NCI-H146 treated with DMSO at 0.1 percent for 48 hours (cell line): Measurements from ENCODE around the gene PIGQ.
"Not testable (repeated sequence)": the region's sequence is repeated elsewhere in the genome, so short reads cannot be mapped to it uniquely, and the experiment has no call there.

Experiments
- DNase-seq: peaks from one replicate; lab custom pipeline; 2025; ENCODE audit not compliant: unreplicated experiment; lab: John Stamatoyannopoulos, UW

PIGQ gene

DNA sequence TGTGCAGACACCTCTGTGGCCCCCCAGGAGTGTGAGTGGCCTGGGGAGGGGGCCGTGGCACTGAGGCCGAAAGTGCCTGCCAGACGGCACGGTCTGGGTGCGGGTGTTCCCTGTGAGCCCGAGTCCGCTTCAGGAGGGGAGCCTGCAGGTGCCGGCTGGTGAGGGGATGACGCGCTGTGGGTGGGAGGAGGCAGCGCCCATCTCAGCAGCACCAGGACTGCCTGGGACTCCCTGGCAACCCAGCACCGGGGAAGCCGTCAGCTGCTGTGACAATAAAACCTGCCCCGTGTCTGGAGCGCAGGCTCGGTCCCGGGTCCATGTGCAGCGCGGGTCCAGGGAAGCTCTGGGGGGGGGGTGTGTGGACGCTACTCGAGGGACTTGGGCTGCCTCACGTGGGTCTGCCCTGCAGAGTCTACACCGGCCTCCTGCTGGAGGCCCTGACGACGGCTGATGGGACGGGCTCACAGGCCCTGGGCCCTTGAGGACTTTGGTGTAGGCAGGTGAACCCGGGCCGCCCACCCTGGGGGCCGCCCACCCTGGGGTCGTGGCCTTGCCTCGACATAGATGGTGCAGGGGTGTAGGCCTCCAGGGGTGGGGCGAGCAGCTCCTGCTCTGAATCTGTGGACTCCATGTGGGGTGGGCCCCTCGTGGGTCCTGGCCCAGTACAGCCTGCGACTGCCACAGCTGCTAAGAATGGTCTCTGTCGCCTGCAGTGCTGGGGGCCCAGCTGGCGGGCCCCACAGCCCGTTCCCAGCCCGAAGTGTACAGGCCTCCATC lies 14.2 kb downstream of the PIGQ start:
- no peak for DNase-seq

DNA sequence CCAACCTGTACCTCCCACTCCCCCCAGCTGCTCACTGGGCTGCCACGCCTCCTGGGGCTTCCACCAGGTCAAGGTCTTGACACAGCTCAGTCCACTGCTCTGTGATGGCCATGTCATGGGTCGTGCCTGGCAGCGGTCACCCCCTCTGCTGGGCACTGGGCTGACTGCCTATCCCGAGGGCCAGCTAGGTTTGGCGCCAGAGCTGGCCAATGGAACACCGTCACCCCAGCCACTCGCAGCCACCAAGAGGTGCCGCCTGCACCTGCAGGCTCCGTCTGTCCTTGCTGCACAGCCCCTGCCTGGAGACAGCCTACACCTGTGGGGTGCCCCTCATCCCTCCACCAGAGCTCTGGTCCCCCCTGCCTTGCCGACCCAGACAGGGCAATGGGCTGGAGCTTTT lies 15.6 kb downstream of the PIGQ start:
- DNase-seq = peak; percentile 22

DNA sequence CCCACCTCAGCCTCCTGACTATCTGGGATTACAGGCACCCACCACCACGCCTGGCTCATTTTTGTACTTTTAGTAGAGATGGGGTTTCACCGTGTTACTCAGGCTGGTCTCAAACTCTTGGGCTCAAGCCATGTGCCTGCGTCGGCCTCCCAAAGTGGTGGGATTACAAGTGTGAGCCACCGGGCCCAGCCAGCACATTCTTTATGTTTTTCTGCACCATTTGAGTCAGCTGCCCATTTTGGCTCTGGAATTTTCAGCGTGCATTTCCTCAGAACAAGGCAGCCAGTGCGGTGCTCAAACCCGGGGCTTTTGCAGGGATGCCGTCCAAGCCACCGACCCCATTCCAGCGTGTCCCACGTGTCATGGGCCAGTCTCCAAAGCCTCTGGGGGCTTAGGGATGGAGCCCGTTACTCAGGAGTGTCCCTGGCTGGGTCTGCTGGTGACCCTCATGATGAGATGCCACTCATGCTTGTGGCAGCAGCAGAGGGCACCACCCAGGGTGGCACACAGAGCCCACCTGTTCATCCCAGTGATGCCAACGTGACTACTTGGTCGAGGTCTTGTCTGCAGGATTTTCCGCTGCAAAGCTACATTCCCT lies 16.4 kb downstream of the PIGQ start:
- no peak for DNase-seq

DNA sequence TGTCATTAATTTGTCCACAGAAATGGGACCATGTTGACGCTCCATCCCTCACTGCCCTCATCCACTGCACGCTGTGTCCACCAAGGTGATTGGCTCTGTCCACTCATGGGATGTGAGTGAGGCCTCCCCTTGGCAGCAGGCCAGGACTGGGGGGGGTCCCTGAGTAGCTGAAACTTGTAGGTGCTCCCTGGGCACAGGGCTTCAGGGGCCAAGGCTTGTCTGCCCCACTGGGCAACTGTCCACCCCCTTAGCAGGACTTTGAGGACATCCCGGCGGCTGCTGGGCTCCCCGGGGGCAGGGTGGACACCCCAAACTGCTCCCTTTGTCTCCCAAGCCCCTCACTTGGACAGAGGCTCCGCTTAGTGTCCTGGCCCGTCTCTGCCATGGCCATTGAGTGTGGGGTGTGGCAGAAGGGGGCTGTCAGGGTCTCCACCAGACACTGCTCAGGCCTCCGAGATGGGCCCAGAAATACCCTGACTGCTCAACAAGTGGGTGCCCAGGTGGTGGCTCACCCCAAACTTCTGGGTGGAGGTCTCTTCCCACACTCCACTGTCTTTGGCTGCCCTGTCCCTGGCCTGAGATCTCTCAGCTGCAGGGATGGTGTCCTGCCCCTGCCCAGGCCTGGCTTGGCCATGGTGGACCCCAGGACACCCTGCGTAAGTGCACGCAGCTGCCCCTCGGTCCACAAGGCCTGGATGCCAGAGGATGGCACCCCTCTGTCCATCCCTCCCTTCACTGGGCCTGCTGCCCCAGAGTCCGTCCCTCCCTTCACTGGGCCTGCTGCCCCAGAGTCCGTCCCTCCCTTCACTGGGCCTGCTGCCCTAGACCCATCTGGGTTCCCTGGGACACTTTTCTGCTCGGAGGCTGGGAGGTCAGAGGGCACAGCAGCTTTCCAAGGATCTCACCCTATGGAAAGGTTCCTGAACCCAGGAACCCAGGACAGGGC lies 17.1 kb downstream of the PIGQ start:
- no peak for DNase-seq

DNA sequence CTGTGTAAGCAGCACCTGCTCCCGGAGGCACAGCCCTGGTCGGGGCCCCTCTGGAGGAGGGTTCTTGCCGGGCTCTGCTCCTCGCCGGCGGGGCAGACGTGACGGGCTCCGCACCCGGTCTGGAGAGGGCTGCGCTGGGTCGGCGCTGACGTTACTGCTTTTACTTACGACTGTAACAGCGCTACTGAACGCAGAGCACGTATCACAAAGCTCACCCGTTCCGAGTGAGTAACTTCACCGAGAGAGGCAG lies 18.8 kb downstream of the PIGQ start:
- peak; percentile 19 for DNase-seq

DNA sequence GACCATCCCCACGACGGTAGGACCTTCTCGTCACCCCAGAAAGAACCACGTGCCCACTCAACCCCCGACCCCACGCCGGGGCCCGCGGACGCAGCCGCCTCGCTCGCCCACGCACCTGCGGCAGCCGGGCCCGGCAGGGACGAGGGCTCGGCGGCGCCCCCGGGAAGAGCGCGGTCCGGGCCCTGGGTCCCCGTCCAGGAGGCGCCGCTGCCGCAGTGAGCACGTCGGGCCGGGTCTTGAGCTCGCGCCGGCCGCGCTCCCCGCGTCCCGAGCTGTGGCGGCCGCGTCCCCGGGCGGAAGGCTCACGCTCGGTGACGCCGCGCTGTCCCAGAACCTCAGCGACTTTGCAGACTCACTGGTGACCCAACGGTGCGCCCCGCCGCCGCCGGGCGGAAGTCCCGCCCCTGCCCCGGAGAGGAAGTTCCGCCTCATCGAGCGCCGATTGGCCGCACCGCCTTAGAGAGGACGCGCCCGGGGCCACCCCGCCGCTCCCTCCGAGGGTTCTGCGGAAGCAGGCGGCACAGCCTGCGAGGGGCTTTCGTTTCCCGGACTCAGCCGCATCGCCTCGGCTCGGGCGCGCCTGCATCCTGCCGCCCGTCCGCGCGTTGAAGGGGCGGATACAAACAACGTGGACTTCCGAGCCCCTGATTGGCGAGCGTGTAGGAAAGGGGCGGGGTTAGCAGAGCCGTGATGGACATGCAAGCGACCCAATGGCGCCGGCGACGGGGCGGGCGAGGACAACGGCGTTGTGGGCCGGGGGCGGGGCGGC lies 19.3 kb downstream of the PIGQ start:
- DNase-seq = peak; percentile 96

DNA sequence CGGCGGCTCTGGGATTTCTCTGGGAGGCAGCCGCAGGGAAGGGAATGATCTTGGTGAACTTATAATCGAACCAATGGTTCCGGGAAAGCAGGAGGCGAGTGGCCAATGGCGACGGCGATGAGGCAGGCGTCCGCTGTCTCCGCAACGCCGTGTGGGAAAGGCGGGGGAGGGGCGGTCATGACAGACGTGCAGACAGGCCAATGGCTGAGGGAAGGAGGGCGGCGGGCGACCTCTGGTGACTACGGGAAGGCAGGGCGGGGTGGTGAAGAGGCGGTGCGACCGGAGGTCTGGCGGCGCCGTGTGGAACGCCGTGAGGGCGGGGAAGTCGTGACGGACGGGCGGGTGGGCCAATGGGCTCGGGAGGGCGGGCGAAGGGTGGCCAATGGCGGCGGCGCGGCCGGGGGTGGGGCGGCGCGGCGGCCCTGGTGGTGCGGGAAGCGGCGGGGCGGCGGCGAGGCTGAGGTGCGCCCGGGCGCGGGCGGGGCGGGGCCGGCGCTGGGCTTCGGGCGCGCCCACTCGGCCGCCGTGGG lies 20.0 kb downstream of the PIGQ start, which contains the start of gene RAB40C:
RAB40C (plus strand) TSS at position 409 of the 530 bp plus-strand sequence. CDS start 226 bp downstream, outside the sequence.
- peak; percentile 97 for DNase-seq

DNA sequence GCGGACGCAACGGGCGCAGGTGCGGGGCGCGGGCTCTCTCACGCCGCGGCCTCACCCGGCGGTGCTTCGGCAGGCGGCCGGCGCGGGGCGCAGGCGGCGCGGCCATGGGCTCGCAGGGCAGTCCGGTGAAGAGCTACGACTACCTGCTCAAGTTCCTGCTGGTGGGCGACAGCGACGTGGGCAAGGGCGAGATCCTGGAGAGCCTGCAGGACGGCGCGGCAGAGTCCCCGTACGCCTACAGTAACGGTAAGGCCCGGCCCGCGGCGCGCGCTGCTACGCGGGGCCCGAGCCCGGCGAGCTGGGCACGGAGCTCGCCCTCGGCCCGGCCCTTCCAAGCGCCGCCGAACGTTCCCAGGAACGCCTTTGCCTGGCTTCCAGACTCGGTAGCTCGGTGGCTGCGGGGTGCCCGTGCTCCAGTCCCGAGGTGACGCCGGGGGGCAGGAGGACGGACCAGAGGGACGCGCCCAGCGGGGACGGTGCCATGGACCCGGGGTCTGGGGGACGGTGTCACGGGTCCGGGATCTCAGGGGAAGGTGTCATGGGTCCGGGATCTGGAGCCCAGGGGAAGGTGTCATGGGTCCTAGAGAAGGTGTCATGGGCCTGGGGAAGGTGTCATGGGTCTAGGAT lies 20.5 kb downstream of the PIGQ start:
- DNase-seq = no peak

DNA sequence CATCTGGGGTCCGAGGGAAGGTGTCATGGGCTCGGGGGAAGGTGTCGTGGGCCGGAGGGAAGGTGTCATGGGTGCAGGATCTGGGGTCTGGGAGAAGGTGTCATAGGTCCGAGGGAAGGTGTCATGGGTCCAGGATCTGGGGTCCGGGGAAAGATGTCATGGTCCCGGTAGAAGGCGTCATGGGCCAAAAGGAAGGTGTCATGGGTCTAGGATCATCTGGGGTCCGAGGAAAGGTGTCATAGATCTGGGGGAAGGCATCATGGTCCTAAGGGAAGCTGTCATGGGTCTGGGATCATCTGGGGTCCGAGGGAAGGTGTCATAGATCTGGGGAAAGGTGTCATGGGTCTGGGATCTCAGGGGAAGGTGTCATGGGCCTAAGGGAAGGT lies 21.0 kb downstream of the PIGQ start:
- DNase-seq = no peak

DNA sequence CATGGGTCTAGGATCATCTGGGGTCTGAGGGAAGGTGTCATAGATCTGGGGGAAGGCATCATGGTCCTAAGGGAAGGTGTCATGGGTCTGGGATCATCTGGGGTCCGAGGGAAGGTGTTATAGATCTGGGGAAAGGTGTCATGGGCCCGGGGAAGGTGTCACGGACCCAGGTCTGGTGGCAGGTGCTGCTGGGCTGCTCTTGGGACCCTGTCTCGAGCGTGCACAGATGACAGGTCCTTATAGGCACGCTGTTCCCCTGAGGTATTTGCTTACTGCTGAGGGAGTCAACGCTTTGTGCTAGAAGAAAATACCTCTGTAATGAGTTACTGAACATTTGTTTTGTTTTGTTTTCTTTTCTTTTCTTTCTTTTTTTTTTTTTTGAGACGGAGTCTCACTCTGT lies 21.5 kb downstream of the PIGQ start:
- DNase-seq = no peak

DNA sequence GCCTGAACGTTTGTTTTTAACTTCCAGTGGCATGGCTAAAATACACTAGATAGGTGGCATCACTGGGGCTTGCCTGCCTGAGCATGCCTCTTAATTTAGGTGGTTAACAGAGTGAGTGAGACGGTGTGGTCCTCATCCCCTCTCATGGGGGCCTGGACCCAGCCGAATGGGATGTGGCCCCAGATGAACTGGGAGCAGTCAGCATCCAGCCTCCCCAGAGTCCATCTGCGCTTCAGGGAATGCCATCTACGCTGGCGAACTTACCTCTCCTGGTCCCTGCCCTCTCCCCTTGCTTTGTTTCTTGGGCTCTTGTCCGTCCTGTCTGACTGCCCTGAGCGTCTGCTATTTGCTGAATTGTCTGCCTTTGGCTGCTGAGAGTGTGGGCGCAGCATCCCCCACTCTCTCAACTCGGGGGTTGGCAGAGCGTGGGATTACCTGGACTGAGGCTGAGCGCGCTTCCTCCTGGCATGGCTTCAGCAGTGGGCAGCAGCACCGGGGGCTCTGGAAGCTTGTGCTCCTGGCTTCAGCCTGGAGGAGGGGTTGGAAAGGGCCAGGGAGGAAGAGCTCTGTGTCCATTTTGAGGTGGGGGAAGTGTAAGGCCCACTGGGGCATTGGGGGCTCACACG lies 22.2 kb downstream of the PIGQ start:
- no peak for DNase-seq

DNA sequence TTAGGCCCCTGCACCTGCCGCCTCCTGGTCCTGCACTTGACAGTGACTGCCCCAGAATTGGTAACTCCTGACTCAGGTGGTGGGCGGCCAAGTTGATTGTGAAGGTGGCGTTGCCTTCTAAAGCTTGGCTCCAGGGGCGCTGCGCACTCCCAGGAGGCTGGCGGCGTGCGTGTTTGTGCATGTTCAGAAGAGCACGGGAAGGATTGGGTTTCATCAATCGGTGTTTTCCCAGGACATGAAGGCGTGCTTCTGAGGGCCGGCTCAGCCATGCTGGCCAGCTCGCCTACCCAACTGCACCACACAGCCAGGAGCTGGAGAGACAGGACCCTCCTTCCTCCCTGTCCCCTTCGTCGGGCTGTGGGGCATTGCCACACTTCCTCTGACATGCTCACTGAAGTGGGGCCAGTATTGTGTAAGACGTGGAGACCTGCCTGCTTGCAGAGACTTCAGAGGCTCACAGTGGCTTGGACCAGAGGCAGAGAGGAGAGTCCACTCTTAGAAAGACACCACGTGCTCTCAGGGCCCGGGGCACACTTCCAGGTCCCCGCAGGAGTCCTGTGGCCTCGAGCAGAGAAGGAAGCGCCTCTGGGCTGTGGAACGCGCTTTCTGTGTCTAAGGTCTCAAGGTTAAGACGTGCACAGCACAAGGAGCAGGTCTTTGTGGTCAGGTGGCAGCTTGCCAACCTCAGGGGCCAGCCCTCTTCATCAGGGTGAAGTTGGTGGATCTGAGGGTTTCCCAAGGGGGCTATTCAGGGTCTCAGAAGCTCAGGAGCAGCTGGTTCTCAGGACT lies 22.9 kb downstream of the PIGQ start:
- no peak for DNase-seq

DNA sequence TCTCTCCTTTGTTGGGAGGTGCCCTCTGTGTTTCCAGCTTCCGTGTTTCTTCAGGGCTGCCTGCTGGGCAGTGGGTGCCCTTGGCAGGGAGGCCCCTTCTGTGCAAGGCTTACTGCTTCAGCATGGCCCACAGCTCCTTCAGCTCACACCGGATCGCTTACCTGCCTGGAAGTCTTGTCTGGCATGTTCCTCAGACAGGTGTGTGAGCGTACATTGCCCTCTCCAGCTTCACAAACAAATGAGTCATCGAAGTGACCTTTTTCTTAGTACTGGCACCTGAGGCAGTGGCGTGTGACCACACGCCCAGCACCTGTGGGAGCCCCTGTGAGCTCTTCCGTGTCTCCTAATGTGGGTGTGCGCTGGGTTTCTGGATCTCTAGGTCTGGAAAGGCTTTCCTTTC lies 23.6 kb downstream of the PIGQ start:
- peak; percentile 87 for DNase-seq

DNA sequence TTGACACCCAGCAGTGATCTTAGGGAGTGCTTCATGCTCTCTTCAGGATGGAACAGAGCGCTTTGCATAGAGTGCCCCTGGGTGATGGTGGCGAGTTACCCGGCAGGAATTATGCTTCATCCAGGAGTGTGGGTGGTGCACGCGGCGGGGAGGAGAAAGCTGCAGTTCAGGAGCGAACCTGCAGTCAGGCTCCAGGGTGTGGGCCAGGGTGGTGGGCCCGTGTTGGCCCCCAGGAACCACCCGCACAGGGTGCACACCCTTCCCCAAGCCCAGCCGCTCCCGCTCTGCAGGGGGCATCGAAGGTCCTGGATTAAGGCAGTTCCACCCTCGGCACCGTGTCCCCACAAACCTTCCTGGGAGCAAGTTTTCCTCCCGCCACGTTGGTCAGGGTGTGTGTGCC lies 24.0 kb downstream of the PIGQ start:
- no peak for DNase-seq

DNA sequence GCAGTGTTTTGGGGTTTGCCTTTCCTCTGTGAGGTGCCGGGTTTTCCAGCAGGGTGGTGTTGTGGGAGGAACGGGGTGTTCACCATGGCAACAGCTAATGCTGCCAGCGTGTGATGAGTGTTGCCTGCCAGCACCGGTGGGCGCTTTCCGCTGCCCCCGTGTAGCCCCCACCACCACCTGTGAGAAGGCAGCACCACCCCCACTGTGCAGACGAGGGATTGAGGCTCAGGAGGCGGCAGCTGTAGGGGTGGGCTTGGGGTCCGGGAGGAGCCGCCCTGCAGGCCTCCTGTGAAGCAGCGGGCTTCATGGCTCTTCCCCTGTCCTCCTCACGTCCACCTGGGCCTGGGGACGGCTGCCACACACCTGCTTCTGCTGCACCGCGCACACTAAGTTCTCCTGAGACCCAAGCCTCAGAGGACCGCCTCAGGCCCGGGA lies 25.3 kb downstream of the PIGQ start:
- DNase-seq = no peak

DNA sequence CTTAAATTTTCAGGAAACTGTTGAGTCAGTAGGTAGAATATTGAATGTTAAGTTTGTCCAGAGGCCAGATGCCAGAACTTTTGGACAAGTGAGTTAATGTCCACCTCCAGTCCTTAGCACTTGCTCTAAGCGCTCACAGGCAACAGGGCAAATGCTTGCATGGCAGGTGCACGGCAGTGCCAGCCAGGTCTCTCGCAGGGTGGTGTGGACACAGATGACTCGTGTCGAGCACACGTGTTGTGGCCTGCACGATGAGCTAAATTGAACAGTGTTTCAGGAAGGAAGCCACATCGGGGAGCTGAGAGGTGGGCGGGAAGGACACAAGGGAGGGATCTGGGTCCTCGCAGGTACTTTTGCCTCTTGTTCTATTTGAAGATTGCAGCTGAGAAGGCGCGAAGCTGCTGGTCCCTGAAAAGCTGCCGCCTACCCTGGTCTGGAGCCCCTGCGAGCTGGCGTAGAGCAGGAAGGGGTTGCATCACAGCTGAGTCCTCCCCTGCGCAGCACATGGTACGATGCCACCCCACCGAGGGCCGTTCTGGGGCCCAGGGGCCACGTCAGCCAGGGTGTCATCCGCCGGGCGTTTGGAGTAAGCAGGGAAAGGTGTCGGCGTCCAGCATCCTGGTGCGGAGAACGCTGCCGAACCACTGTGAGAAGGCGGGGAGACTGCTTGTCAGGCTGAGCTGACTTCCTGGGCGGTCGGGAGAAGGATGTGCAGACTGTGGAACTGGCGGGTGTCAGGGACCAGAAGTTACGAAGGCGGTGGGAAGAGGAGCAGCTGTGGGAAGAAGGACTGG lies 26.4 kb downstream of the PIGQ start:
- DNase-seq = no peak

DNA sequence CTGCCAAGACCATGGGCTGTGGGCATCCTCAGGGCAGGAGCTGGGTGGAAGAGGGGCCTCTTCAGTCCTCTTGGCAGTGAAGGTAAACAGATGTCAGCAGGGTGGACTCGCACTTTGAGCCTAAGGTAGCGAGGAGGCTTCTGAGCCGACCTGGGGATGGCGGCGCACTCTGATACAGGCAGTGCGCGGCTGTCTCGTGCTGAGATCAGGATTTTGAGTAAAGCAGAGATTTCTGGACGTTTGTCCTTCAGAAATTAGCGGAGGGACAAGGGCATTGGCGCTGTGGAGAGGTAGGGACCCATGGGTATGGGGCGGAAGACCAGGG lies 26.9 kb downstream of the PIGQ start:
- DNase-seq = no peak

DNA sequence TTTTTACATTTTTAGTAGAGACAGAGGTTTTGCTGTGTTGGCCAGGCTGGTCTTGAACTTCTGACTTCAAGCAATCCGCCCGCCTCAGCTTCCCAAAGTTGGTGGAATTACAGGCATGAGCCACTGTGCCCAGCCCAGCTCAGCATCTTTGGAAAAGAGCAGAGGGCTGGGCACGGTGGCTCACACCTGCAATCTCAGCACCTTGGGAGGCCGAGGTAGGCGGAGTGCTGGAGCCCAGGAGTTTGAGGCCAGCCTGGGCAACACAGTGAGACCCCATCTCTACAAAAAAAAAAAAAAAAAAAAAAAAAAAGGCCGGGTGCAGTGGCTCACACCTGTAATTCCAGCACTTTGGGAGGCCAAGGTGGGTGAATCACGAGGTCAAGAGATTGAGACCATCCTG lies 27.9 kb downstream of the PIGQ start:
- not testable (repeated sequence) for DNase-seq
